ENCODE measurements around the gene MORN1. TPM values are rescaled to one million over a fixed set of nuclear protein-coding genes. Genes with fewer than 3 reads are reported as not detected.

Gene MORN1
- polyA plus RNA-seq, 3 donors, result 13.8 to 19.9 (median 17.9) TPM

- peak; percentile 94 for DNase-seq
Observed at GRCh38 chr1:2322065-2322571, 69.2 kb downstream of the MORN1 start.

DNA sequence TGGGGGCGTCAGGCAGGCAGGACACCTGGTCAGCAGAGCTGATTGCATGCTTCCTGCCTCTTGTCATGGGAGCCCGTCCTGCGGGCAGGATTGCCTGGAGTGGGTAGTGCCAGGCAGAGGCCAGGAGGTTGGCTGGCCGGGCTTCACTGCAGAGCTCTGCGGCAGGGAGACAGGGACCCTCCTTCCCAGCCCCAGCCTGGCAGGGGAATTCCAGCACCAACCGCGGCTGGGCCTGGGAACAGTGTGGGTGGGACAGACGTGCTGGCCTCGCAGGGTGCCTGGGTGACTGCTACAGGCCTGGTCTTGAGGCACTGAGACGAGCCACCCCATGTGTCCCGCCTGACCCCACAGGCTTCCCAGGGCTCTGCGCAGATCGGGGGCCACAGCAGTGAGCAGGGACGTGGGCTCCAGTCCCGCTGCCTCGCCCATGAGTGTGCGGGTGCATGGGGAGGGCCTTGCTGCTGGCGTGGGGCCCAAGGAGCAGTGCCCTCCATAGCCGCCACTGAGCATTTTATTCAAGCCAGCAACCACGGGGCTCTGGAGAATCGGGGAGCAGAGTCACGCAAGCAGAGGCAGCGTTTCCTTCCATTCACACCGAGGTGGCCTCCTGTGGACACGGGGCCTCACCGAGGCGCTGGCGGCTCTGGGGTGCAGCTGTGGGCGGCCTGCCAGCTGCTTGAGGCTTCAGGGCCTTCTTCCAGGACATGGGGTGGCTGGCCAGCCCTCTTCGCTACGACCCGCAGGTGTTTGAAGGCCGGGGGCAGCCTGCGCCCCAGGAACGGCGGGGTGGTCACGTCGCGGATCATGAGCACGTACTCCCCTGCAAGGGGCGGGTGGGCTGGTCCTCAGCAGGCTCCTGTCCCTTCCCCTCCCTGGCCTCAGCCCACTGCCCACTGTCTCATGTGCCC is 70.3 kb downstream of the MORN1 start:
- no peak for DNase-seq

- DNase-seq, result no peak
Observed at GRCh38 chr1:2320006-2320405, 71.3 kb downstream of the MORN1 start.

DNA sequence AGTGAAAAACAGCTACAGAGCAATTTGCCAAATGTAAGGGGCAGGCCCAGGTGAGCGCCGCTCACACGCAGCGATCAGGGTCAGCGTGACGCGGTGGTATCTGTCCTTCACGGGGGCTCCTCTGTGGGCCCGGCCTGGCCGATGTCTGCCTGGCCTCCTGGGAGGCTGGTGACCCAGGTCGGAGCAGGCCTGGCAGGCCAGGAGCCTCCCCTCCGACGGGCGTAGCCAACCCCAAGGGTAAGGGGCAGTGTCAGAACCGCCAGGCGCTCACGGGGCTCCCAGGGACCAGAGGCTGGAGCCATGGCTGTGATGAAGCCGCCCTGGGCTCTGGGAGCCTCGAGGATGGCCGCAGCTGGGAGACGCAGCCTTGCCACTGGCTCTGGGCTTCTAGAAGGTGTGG is 72.1 kb downstream of the MORN1 start:
- DNase-seq, result no peak

DNA sequence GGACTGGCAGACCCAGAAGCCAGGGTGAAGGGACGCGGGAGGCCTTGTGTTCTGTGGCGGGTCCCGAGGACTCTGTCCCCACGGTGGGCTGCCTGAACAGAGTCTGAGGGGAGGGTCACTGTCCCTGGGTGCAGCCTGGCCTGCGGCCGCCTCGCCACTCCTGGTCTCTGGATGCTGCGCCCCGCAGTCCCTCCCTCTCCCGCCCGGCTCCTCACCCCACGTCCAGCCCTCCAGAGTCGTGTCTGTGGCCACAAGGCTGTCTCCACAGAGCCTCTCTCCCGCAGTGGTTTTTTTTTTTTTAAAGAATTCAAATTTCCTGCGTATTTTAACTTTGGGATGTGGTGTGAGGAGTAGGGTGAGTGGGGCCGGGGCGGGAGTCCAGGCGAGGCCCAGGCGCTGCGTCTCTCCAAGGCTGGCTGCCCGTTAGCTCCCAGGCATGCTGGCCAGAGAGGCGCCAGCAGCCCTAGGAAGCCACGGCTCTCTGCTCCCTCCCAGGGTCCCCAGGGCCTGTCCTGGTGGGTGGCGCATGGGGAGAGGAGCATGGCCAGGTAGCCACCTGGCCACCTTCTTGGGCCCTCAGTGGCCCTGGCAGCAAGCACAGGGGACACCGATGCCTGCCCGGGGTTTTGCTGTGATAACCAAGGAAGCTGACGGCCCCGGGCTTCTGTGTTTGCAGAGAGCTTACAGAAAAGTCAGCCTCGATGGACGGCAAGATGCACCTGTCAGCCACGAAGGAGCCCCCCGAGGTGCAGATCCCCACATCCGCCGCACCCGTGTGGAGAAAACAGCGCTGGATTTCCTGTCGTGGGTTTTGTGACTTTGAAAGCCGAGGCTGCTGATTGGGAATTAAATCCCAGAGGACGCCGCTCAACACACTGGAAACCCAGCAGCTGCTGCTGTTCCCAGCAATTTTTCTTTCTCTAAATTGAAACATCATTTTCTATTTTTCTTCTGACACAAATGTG is 72.8 kb downstream of the MORN1 start:
- DNase-seq, result no peak

GRCh38 chr1:2317230-2318065 is 73.9 kb downstream of the MORN1 start:
- DNase-seq, result no peak

DNA sequence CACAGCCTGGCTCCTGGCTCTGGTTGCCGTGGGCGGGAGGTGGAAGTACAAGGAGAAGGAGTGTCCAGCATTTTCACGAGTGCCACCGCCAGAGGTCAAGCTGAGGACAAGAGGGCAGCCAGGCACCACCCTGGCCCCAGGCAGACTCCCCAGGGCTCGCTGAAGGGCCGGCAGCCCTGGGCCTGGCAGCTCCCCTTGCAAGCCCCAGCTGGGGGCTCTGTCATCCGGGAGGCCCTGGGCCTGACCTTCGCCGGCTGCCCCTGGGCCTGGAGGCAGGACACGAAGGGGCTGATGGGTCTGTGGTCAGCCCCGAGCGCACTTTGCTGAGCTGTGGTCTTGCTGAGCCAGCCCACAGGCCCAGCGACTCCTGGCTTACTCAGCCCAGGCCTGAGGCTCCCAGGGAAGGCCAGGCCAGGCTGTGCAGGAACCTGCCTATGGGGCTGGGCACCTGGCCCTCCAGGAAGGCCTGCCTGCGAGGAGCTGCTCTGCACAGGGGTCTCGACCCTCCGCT is 74.8 kb downstream of the MORN1 start:
- DNase-seq, result no peak

DNA sequence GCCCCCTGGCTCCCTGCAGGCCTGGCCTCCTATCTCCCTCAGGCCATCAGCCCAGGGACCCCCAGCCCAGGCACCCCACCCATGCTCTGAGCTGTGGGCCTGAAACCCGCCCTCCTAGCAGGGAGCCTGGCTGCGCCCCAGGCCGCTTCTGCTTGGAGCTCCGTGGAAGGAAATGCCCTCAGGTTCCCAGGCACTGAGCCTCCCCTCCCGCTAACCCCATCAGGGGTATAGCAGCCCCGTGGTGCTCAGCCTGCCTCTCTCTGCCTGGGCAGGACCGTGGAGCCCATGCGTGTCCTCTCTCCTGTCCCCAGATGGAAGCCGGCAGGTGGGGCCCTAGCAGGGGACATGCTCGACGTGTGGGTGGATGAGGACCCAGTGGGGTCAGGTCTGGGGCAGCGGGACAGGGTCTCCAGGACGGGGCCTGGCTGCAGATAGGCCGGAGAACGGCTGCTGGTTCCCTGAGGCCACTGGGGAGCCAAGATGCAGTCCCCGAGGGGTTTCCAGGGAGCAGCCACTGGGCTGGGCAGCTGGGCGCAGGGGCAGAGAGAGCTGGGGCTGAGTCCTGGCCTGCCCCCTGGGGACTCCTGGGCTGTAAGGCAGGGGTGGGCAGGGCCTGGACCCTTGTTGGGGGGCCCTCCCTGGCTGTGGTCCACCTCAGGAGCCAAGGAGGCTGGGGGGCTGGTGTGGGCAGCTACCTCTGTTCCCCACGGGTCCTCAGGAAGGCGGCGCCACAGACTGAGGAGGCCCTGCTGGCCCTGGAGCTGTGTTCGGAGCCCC is 75.5 kb downstream of the MORN1 start:
- no peak for DNase-seq

- peak; percentile 81 for DNase-seq
Observed at GRCh38 chr1:2314803-2315673, 76.3 kb downstream of the MORN1 start.

- DNase-seq, result peak; percentile 80
Observed at GRCh38 chr1:2314273-2314802, 77.0 kb downstream of the MORN1 start.

DNA sequence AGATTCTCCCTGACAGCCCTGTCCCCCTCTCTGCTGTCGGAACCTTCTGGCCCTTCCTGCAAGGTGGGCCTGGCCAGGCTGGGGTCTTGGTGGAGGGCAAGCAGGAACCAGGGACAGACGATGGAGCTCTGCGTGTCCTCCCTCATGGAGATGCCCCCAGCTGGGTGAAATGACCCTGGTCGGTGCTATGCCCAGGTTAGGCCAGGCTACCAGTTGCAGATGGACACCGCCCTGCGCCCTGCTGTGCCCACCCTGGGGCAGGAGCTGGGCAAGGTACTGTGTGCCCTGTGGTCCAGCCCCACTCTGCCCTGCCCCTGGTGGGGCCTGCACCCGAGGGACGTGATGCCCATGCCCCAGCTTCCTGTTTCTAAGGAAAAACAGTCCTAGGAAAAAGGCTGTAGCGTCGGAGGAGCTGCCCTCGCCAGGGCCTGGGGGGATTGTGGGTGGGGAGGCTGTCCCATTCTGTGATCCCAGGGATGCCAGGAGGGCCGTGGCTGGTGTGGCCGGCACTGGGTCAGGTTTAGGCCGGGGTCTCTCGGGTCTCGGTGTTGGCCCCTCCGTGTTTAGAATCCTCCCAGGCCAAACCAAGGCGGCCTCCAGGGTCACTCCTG is 77.6 kb downstream of the MORN1 start:
- no peak for DNase-seq

- DNase-seq, result no peak
Observed at GRCh38 chr1:2312515-2313301, 78.6 kb downstream of the MORN1 start.

DNA sequence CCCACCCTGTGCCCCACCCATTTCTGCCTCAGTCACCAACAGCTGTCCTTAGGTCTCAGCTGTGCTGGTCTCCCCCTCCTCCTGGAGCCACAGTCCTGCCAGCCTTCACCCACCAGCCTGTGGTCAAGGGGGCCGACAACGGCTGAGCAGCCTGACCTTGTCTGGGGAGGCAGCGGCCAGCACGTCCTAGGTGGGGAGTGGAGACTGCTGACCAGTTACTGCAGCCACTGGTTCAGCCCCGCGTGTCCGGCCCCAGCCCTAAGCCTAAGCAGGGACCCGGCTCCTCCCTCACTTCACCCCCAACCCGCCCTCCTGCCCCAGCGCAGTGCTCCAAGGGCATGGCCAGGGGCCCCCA is 79.2 kb downstream of the MORN1 start:
- DNase-seq, result no peak

- peak; percentile 48 for DNase-seq
Observed at GRCh38 chr1:2311184-2312032, 79.9 kb downstream of the MORN1 start.

GRCh38 chr1:2310332-2311183 is 80.8 kb downstream of the MORN1 start:
- DNase-seq, result no peak

GRCh38 chr1:2308844-2309243 is 82.5 kb downstream of the MORN1 start:
- no peak for DNase-seq

Data from renal pelvis (tissue), 4 donors.